GM23338 (cell line): ENCODE data around the gene NRP1. TPM values are rescaled to one million over a fixed set of nuclear protein-coding genes. Genes with fewer than 3 reads are reported as not detected.

Source experiments
- ATAC-seq: fragments of 200-7000 bp; cut with Tn5 transposase; 3 replicates; pipeline ENCODE4 v1.9.1; 2020
- DNase-seq: peaks from one replicate; pipeline ENCODE4 v3.0.0-alpha.2; 2015; ENCODE audit warnings: low spot score
- H2AFZ ChIP-seq: fragments of 200-600 bp; sonication (generic); 2 replicates; pipeline ENCODE4 v1.8.0; 2016; ENCODE audit warnings: antibody characterized with exemption, mild to moderate bottlenecking, moderate library complexity
- H3F3A ChIP-seq: fragments of 200-600 bp; sonication (generic); replicated peaks from 2 replicates; pipeline ENCODE4 v1.8.0; 2017; ENCODE audit warnings: antibody characterized with exemption, mixed run types, low read depth
- H3K27ac ChIP-seq: fragments of 200-600 bp; sonication (generic); 2 replicates; pipeline ENCODE4 v1.6.1; 2016; ENCODE audit warnings: low read depth
- H3K27me3 ChIP-seq: fragments of 200-600 bp; sonication (generic); 2 replicates; pipeline ENCODE4 v1.8.0; 2016; ENCODE audit warnings: mild to moderate bottlenecking, mixed run types, moderate library complexity; ENCODE audit not compliant: insufficient read depth
- H3K36me3 ChIP-seq: fragments of 200-600 bp; sonication (generic); 2 replicates; pipeline ENCODE4 v1.8.0; 2016; ENCODE audit warnings: mild to moderate bottlenecking; ENCODE audit not compliant: insufficient read depth
- H3K4me1 ChIP-seq: fragments of 200-600 bp; sonication (generic); 2 replicates; pipeline ENCODE4 v1.8.0; 2016; ENCODE audit warnings: mild to moderate bottlenecking, moderate library complexity; ENCODE audit not compliant: insufficient read depth
- H3K4me2 ChIP-seq: fragments of 200-600 bp; sonication (generic); 2 replicates; pipeline ENCODE4 v1.7.1; 2017; ENCODE audit warnings: mixed run types
- H3K4me3 ChIP-seq: fragments of 200-600 bp; sonication (generic); 2 replicates; pipeline ENCODE4 v1.6.1; 2016; ENCODE audit warnings: mixed run types
- H3K79me2 ChIP-seq: fragments of 200-600 bp; sonication (generic); replicated peaks from 2 replicates; pipeline ENCODE4 v1.8.0; 2017; ENCODE audit warnings: mild to moderate bottlenecking; ENCODE audit not compliant: insufficient read depth
- H3K9me2 ChIP-seq: fragments of 200-600 bp; sonication (generic); 2 replicates; pipeline ENCODE4 v1.8.0; 2017; ENCODE audit not compliant: insufficient read depth
- H4K20me1 ChIP-seq: fragments of 200-600 bp; sonication (generic); replicated peaks from 2 replicates; pipeline ENCODE4 v1.8.0; 2017; ENCODE audit warnings: mild to moderate bottlenecking; ENCODE audit not compliant: insufficient read depth
- H3K27ac Mint-ChIP-seq: 2 replicates; pipeline ENCODE4 v1.8.0; 2020; ENCODE audit warnings: inconsistent platforms, mild to moderate bottlenecking, moderate library complexity, mixed read lengths
- H3K27me3 Mint-ChIP-seq: 3 replicates; pipeline ENCODE4 v1.8.0; 2022; ENCODE audit warnings: low read depth, mild to moderate bottlenecking, moderate library complexity, mixed read lengths, inconsistent platforms; ENCODE audit not compliant: insufficient read depth, poor library complexity
- H3K36me3 Mint-ChIP-seq: 3 replicates; pipeline ENCODE4 v1.8.0; 2021; ENCODE audit warnings: low read depth, mild to moderate bottlenecking, inconsistent platforms, moderate library complexity, mixed read lengths
- H3K4me1 Mint-ChIP-seq: 3 replicates; pipeline ENCODE4 v1.8.0; 2020; ENCODE audit warnings: mild to moderate bottlenecking, inconsistent platforms, mixed read lengths
- H3K4me3 Mint-ChIP-seq: 3 replicates; pipeline ENCODE4 v1.8.0; 2021; ENCODE audit warnings: moderate library complexity, mild to moderate bottlenecking, inconsistent platforms, mixed read lengths
- H3K9me3 Mint-ChIP-seq: 3 replicates; pipeline ENCODE4 v1.8.0; 2020; ENCODE audit warnings: moderate library complexity, mild to moderate bottlenecking, inconsistent platforms, mixed read lengths
- CREB1 ChIP-seq: fragments of 250-450 bp; sonication (Bioruptor Pico); IDR thresholded peaks from 2 replicates; pipeline ENCODE4 v1.5.0; 2020; ENCODE audit warnings: low read depth, mild to moderate bottlenecking, moderate library complexity
- CTCF ChIP-seq, 2 experiments: fragments of 200-600 bp in 1 of 2; sonication (generic) in 1 of 2; conservative IDR thresholded peaks; 2 replicates each; pipeline versions ENCODE4 v1.5.1 to v1.6.1; 2016 to 2017; ENCODE audit warnings: antibody characterized with exemption in 2 of 2, low read depth in 2 of 2, mild to moderate bottlenecking in 2 of 2, moderate library complexity in 1 of 2
- ETS1 ChIP-seq: IDR thresholded peaks from 2 replicates; pipeline ENCODE4 v1.6.1; 2016; ENCODE audit warnings: antibody characterized with exemption
- EZH2 ChIP-seq: fragments of 200-600 bp; sonication (generic); IDR thresholded peaks from one replicate; pipeline ENCODE4 v1.8.0; 2017; ENCODE audit warnings: antibody characterized with exemption, mild to moderate bottlenecking, low read depth; ENCODE audit not compliant: unreplicated experiment
- EZH2phosphoT487 ChIP-seq: fragments of 200-600 bp; sonication (generic); IDR thresholded peaks from one replicate; pipeline ENCODE4 v1.8.1; 2018; ENCODE audit warnings: antibody characterized with exemption; ENCODE audit not compliant: unreplicated experiment
- JUNB ChIP-seq: IDR thresholded peaks from one replicate; pipeline ENCODE4 v1.6.1; 2016; ENCODE audit warnings: antibody characterized with exemption; ENCODE audit not compliant: unreplicated experiment
- NANOG ChIP-seq: IDR thresholded peaks from 2 replicates; pipeline ENCODE4 v1.6.1; 2016; ENCODE audit warnings: antibody characterized with exemption, borderline replicate concordance
- POLR2AphosphoS5 ChIP-seq: IDR thresholded peaks from 2 replicates; pipeline ENCODE4 v1.6.1; 2016; ENCODE audit warnings: antibody characterized with exemption, low read depth
- REST ChIP-seq: IDR thresholded peaks from one replicate; pipeline ENCODE4 v1.6.1; 2018; ENCODE audit warnings: antibody characterized with exemption; ENCODE audit not compliant: unreplicated experiment
- STAT1 ChIP-seq: IDR thresholded peaks from one replicate; pipeline ENCODE4 v1.6.1; 2016; ENCODE audit warnings: antibody characterized with exemption; ENCODE audit not compliant: unreplicated experiment
- ZNF114 ChIP-seq: fragments of 250-450 bp; sonication (Bioruptor Pico); IDR thresholded peaks from 2 replicates; pipeline ENCODE4 v1.5.0; 2020; ENCODE audit warnings: mild to moderate bottlenecking, moderate library complexity
- ZNF331 ChIP-seq: fragments of 250-450 bp; sonication (Bioruptor Pico); IDR thresholded peaks from 2 replicates; pipeline ENCODE4 v1.5.0; 2020; ENCODE audit warnings: low read depth, mild to moderate bottlenecking, moderate library complexity
- ZNF462 ChIP-seq: fragments of 250-450 bp; sonication (Bioruptor Pico); IDR thresholded peaks from 2 replicates; pipeline ENCODE4 v1.5.0; 2020; ENCODE audit warnings: mild to moderate bottlenecking, moderate library complexity
- polyA plus RNA-seq: library from polyadenylated mRNA; unstranded; fragments of >200 nt; fragmentation: Nextera tagmentation; extraction: Ambion mirVana; gene quantifications from 2 replicates; pipeline ENCODE4 v1.2.1, GENCODE V29; 2016
- total RNA-seq: library from RNA; depleted of rRNA; stranded (reverse); fragments of >200 nt; shearing (Covaris generic); gene quantifications from 2 replicates; pipeline ENCODE4 v1.2.3, GENCODE V29; 2014

The NRP1 gene
- total and polyA plus RNA-seq, 2 experiments from 2014 or later: 2.9 to 3.5 TPM

DNA sequence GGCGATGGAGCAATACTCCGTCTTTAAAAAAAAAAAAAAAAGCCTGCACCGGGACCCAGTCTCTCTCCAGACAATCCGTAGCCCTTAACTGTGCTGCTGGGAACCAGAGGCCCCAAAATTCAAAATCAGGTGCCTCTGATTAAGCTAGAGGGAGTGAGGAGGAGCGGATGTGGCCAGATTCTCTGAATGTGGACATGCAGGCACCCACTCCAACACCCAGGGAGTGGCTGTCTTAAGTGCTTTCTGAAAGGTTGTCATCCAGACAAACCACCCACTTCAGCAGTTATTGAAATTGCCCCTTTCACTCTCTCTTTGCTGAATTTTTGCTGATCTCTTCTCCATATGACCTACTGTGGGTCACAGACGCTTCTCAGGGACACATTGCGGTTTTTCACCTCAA is 14.2 kb downstream of the NRP1 start:
- peaks cover 5% of the 10 kb centered on the region; the same call in 2 of the 3 replicates for H3K36me3 Mint-ChIP-seq

More for the DNA sequence above, 14.2 kb downstream of the NRP1 start:
- H3K4me3 Mint-ChIP-seq: no peak overlapping the region
- DNase-seq (no peak), ATAC-seq (no peak)
- Histone ChIP-seq H3K4me1 (peaks cover 6% of the 10 kb centered on the region; the same call in 1 of the 2 replicates), H4K20me1 (no peaks in the 10 kb centered on the region), H3K4me3 (no peak overlapping the region), H3K9me2 (peaks cover 11% of the 10 kb centered on the region), H3K27ac (no peak overlapping the region), H3K36me3 (no peaks in the 10 kb centered on the region), H2AFZ (no peak overlapping the region), H3K79me2 (no peaks in the 10 kb centered on the region), H3F3A (no peaks in the 10 kb centered on the region), H3K4me2 (no peak overlapping the region), H3K27me3 (no peaks in the 10 kb centered on the region)
- H3K9me3 Mint-ChIP-seq: peaks cover 5% of the 10 kb centered on the region; the same call in 1 of the 3 replicates
- H3K27me3 Mint-ChIP-seq: no peaks in the 10 kb centered on the region
- peaks cover 9% of the 10 kb centered on the region for H3K4me1 Mint-ChIP-seq
- TF ChIP-seq STAT1 (no peak), ZNF114 (no peak), ZNF462 (CRISPR knock-in tag) (no peak), EZH2 (no peak), EZH2phosphoT487 (no peak), ZNF331 (CRISPR knock-in tag) (no peak), JUNB (no peak), CTCF (conservative IDR thresholded peaks at IDR 0.05; ENCODE audit: low read depth in 2 of 2) (no peak), CREB1 (CRISPR knock-in tag) (no peak), ETS1 (no peak), REST (no peak), NANOG (no peak), POLR2AphosphoS5 (no peak)
- H3K27ac Mint-ChIP-seq: no peak overlapping the region
